Stimulated activated CD4-positive, alpha-beta T cell treated with anti-CD3 and anti-CD28 coated beads, TNF-alpha, amount 100 ng/mL, for 1 hour (primary cell): ENCODE results near the gene ZBED4.
A peak's percentile ranks its signal among the peaks of the same experiment; 100 is the strongest.

ENCODE experiments used
- DNase-seq, 3 donors: peaks; one replicate each; pipeline ENCODE4 v3.0.0-alpha.2; 2020; ENCODE audit warnings: low read depth in 3 of 3, low spot score in 1 of 3

The ZBED4 gene

DNA sequence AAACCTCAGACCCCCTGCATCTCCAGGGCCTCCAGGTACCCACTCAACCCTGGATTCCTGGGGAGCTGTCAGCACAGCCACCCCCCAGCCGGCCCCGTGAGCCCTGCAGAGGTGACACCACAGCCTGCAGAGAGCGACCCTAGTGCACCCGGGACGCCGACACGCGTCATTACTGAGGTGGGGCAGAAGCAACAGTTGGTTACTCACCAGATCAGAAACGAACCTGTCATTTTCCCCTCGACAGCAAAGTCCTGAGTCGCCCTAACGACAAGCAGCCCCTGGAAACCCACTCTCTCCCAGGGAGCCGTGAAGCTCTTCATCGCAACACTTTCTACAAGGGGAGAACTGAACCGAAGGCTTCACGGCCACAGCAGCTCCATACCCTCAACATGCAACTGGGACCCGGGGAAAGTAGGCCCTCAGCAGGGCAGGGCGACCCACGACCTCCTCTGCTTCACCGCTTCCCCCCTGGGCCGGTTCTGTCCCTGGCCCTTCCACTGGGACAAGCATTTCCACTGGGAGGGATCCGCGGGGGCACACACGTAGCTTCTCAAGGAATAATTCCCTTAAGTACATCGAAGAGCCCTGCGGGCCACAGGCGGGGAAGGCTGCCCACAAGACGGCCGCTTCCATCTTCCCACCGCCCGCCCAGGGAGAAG, 27.6 kb upstream of the ZBED4 start:
- peak in 2 of 3 donors; percentile 39 to 48 for DNase-seq

DNA sequence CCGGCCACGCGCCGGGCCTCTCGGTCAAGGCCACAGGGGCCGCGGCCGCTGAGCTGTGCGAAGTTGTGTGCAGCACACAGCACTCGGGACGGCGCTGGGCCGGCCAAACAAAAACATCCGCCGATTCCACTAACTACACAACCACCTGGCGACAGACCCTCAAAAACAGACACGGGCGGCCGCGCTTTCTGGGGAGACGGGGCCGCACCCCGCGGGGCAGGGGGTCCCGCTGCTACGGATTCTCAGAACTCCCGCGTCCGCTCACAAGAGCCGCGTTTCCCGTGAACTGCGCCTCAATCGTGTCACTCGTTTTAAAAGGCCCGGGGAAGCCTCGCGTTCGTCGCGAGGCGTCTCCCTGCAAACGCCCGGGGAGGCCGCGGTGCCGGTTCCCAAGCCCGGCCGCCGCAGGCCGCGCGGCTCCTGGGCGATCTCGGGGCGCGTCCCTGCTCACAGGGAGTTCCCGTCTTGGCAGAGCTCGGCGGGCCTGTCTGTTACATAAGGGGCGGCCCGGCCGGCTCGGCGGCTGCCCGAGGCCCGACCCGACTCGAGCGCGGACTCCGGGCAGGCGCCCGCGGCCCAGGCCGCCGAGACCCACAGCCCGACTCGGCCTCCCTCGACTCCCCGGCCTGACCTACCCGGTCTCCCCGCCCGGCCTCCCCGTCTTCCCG, 26.9 kb upstream of the ZBED4 start:
- DNase-seq = no peak

DNA sequence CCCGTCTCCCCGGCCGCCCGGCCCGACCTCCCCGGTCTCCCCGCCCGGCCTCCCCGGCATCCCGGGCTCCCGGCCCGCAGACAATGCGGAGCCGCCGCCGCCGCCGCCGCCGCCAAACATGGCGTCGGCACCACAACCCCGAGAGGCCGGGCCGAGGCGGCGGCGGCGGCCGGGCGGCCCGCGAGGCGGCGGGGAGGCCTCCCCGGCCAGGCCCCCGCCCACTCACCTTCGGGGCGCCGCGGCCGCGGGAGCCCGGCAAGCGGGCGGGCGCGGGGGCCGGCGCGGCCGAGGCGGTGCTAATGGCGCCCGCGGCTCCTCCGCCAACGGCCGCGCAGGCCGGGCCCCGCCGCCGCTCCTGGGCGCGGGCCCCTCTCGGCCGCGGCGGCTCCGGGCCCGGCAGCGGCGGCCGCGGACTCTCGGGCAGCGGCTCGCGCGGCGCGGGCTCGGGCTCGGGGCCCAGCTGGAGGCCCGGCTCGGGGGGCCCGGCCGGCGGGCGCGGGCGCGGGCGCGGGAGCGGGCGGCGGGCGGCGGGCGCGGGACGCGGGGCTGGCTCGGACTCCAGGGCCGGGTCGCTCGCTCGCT, 26.3 kb upstream of the ZBED4 start:
- no peak for DNase-seq

DNA sequence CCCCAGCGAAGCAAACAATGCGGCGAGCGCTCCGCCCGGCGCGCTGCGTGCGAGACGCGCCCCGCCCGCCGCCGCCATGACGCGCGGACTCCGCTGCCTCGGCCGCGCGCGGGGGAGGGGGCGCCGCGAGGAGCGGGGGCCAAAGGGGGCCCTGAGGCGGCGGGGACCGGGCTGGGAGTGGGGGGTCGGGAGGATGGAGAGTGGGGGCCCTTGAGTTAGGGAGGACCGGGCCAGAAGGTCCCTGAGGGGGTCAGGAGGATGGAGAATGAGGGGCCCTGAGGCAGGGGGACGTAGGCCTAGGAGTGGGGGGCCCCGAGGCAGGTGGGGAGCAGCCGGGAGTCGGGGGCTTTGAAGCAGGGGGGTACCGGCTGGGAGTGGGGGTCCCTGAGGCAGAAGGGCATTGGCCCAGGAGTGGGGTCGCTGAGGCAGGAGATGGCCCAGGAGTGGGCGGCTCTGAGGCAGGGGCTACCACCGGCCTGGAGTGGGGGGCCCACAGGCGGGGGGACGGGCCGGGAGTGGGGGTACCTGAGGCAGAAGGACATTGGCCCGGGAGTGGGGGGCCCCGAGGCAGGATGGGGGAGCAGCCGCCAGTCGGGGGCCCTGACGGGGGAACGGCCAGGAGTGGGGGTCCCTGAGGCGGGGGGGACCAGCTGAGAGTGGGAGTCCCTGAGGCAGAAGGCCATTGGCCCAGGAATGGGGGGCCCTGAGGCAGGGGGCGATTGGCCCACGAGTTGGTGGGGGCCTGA, 25.6 kb upstream of the ZBED4 start, which contains the start of gene BRD1:
BRD1 (minus strand) TSS at position 21 of the 746 bp plus-strand sequence. CDS start 3,556 bp downstream, outside the sequence.
- DNase-seq = peak in 1 of 3 donors; percentile 48

DNA sequence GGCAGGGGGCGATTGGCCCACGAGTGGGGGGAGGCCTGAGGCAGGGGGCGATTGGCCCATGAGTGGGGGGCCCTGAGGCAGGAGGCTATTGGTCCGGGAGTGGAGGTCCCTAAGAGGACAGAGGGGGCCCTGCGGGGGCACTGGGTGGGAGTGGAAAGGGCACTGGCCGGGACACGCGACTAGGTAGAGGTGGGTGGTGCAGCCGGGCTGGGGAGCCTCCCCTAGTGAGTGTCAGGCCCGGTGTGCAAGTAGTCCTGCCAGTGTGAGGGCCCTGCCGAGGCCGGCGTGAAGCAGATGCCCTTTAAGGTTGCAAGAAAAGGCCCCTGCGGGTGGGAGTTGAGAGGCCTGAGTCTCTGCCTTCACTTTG, 25.1 kb upstream of the ZBED4 start:
- DNase-seq = no peak

DNA sequence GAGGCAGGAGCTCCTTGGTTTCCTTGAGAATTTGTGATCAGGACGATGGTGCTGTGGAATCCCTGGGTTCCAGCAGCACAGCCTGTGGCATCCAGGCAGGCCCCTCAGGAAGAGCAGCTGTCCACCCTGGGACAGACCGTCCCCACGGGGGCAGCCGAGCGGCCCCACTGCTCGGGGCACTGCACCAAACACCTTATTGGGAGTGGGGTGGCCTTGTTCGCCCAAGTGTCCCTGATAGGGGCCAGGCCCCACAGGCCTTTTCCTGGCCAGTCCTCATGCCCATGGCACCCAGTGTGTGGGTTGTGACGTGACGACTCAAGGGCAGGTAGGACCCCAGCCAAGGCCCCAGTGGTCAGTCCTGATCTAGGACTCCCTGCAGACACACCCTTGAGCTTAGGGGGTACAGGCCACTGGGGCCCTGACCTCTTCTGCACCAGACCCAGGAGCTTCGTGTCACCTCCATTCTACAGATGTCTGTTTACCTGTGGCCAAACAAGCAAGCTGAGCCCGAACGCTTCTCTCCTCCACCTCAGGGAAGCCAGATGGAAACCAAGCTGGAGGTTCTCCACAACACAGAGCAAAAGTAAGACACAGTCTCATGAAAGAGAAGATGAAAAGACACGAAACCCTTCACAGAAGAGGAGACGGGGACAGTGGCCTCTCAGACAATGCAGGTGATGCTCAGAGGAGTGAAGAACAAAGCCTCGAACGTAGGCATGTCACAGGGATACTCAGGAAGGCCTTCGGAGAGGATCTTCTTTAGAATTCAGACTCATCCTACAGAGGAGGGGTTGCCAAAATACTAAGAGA, 24.4 kb upstream of the ZBED4 start:
- no peak for DNase-seq

DNA sequence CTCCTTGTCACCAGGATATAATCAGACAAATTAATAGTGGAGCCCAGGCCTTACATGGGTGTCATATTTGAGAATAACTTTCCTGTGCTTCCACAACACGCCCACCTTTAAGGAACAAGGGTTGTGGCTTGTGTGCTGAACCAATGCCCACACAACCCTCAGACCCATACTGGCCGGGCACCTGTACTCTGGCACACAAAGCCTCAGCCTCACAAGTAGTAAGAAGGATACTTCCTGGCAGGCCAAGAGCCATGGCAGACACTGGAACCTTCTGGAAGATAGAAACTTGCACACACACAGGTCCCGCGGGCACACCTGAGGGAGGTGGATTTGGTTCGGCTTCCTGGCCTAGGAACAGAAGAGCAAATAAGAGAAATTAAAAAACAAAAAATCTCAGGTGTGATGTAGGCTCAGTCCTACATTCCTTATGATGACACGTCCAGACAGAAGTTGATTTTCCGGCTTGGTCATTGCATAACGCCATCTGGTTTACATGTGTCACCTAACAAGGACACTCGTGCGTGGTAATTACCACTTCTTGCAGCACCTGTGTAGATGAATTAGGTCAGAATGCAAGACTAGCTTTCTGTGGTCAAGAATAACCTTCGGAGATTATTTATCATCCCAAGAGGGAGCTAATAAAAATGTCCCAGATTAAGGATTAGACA, 20.2 kb upstream of the ZBED4 start:
- no peak for DNase-seq

DNA sequence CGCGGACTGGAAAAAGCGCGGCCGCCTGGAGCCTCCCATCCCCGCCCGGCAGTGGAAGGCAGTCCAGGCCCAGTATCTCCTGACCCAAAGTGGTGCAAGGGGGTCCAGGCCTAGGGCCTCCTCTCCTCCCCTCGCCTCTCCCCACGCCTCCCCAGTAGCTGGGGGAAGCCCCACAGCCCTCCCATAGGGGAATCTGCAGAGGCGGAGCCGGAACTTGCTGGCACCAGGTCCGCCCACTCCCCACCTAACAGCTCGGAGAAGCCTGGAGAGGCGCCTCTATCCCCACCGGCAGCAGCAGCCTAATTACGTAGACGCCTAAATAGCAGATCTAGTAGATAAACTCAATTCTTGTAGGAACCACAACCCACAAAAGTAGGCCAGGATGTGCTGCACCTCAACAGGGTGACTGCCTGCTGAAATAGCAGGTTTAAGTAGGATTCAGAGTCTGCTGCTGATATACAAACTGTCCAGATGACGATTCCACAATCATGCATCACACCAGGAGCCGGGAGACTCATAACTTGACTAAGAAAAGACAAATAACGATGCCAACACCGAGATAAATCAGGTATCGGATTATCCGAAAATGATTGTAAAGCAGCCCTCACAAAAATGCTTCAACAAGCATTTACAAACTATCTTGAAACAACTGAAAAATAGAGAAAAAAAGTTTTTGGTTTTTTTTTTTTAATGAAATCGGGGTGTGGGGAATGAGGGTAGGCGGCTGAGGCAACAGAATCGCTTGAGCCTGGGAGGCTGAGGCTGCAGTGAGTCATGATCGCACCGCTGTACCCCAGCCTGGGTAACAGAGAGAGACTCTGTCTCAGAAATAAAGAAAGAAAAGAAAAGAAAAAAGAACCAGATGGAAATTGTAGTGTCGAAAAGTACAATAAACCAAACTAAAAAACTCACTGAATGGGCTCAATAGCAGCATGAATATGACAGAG, 14.6 kb upstream of the ZBED4 start:
- DNase-seq = peak; percentile 58 to 83 (median 75)

DNA sequence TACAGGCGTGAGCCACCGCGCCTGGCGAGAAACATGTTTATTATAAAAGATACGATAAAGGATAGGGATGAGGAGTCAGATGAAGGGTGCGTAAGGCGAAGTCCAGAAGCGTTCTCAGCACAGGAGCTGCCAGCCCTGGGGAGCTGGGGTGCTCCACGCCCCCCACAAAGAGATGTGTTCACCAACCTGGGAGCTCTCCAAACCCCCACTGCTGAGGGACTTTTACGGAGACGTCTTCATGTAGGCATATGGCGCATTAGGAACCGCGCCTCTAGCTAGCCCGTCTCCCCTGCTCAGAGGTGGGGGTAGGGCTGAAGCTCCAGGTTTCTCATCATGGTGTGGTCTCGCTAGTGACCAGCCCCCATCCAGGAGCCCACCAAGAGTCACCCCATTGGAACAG, 8.4 kb upstream of the ZBED4 start:
- no peak for DNase-seq

DNA sequence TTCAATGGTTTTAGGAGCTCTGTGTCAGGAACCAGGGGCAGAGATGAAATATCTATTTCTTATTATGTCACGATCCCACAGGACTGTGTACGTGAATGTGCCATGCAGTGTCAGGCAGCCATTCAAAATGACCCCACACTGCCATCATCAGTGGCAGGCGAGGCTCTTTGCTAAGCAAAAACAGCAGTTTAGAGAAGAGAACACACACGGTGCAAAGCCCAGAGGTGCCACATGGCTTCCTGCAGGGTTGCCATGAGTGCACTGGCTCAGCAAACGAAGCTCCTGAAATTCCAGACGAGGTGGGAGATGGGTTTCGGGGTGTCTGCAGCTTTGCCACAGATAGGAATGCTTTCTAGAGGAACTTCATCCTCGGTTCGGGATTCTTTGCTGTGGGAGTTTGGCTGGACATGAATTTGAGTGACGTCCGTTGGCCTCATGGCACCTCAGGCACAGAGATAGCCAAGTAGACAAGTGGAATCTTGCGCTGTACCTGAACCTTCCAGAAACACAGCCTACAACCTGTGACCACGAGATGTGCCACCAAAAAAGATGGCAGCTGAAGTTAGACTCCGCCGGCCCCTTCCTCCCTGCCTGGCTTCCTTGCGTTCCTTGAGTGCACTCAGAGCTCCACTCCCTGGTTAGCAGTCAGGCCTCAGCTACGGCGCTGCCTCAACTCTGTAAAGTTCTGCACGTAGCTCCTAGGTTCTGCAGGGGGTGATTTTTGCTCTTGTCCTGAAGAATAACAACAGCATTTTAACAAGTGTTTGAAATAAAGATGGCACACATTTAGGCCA, 7.8 kb upstream of the ZBED4 start:
- no peak for DNase-seq

DNA sequence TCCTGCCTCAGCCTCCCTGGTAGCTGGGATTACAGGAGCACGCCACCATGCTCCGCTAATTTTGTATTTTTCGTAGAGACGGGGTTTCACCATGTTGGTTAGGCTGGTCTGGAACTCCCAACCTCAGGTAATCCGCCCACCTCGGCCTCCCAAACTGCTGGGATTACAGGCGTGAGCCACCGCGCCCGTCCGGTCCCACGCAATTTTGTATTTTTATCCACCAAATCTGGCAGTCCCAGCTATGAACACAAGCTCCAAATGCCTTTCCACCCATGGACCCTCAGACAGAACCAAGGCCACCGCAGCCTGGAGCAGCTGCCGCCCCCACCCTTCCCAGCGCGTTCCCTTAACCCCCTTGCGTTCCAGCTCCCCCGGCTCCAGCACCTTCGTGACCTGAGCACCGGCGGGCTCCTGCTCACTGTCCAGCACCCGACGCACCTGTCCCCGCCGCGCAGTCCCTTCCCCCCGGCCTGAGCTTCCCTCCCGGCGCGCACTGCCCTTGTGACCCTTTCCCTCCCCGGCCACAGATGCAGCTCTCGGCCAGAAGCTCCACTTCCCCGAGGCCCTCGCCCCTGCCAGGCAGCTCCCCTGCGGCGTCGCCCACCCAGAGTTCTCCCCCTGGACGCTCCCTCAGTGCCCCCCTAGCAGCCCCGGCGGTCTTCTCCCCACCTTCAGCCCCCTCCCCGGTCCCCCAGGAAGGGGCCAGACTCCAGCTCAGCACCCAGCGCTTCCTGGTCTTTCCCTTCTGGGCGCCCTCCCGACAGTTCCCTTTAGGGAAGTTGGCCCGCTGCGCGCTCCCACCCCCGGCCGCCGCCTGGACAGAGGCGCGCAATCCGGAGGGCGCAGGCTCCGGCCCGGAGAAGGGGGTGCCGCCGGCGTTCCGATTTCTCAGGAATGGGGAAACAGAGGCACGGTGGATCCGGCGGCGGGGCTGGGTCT, 5.6 kb upstream of the ZBED4 start:
- no peak for DNase-seq

DNA sequence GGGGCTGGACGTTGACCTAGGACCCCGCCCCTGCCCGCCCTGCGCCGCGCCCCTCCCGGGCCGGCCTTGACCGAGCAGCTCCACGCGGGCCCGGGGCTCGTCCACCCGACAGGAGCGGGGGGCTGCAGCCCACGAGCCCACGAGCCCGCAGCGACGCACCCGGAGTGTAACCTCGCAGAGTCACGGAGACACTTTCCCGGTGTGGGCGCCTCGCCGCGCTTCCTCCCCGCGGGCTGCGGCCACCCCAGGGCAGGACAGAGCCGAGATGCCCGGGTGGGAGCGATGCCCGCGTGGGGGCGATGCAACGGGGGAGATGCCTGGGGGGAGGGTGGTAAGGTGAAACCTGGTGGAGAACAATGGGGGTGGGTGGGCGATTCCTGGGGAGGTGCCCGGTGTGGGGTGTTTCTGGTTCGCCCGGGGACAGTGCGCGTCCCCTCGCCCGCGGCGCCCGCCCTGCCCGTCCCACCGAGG, 4.9 kb upstream of the ZBED4 start:
- DNase-seq = no peak

DNA sequence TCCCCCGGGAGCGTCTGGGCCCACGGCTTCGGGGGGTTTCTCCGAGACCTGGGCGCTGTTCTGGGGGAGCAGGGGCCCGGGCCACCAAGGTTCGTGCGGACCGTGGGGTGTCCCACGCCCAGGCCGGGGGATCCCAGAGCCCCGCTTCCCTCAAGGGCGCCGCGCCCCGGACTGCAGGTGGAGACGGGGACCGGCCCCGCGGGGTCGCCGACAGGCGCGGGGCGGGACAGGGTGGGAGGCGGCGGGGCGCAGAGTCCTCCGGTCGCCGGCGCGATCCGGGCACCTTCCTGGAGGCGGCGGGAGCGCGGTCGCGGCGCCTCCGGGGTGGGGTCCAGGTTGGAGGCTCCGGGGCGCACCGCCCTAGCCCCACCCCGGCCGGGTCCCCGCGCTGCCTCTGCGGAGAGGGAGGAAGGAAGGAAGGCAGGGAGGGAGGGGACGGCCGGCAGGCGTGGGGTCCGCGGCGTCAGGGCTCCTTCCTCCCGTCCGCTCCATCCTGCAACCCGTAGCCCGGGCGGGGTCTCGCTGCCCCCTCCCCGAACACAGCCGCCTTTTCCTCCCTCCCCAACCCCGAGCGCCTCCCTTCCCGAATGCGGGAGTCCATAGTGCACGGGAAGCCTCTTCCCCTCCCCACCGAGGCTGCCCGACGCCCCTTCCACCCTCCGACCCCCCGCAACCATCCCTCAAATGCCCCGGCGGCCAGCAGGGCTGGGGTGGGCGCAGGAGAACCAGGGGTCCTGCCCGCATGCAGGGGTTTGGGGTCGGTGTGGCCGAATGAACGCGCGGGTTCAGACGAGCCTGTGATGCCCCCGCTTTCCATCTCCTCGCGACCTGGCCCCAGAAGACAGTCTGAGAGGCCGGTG, 4.3 kb upstream of the ZBED4 start:
- DNase-seq = no peak

DNA sequence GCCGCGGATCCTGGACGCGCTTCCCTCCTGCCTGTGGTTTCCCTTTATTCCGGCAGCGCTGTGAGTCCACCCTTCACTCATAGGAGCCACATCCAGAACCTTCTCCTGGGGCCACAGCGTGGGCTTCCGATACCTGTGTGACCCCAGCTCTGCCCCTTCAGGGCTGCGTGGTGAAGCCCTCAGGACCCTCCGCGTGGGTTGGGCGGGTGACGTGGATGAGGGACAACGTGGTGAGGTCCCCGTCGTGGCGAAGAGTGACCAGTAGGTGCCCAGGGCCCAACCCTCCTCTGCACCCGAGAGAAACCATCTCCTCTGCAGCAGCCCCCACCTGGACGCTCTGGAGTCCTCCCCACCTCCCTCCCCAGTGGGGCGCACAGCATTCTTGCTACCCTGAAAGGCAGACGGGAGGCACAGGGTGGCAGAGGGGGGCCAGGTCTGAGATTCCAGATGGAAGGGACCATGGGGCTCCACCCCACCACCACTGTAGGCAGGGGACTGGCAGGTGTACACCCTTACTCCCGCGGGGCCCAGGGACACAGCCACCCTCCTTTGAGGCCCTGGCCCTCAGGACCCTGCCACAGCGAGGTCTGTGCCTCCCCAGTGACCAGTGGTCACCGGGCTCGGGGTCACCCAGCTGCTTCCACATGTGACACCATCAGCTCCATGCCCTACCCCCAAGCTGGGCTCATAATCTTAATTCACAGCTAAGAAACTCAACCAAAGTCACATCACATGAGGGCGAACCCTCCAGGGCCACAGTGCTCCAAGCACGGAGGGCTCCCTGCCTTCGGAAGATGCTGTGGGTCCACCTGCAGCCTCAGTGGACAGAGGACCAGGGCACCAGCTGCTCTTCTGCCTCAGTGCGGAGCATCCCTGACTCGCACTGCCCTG, 3.4 kb upstream of the ZBED4 start:
- DNase-seq = no peak
